Measurements from ENCODE around the gene TPGS2.
"Not testable (repeated sequence)": the region's sequence is repeated elsewhere in the genome, so short reads cannot be mapped to it uniquely, and the experiment has no call there.

The TPGS2 gene

GRCh38 chr18:36769611-36770314, 59.0 kb downstream of the TPGS2 start:
- Histone ChIP-seq H3K4me3 (ENCODE audit: insufficient read depth in 1 of 2, low read depth in 1 of 2, low read length in 2 of 2) (no peak overlapping the region), H2BK5ac (ENCODE audit: low read depth, low read length, poor library complexity, severe bottlenecking) (no peak overlapping the region), H3K36me3 (ENCODE audit: control insufficient read depth in 1 of 2, insufficient read depth in 2 of 2, low read depth in 1 of 2, low read length in 2 of 2) (peaks cover 0 to 20% of the 10 kb centered on the region in 2 experiments), H3K4ac (ENCODE audit: low read depth in 1 of 2, low read length in 2 of 2) (no peak overlapping the region), H3K27me3 (ENCODE audit: control insufficient read depth in 1 of 2, insufficient read depth in 1 of 2, low read length in 2 of 2) (no peaks in the 10 kb centered on the region), H3K27ac (ENCODE audit: low read length, poor library complexity, severe bottlenecking) (no peak overlapping the region), H3K14ac (ENCODE audit: low read length in 2 of 2) (no peak overlapping the region), H3K4me1 (ENCODE audit: control insufficient read depth, insufficient read depth, low read depth, low read length) (peaks cover 17% of the 10 kb centered on the region), H4K8ac (ENCODE audit: low read length) (no peak overlapping the region), H2BK120ac (ENCODE audit: low read depth, low read length) (no peak overlapping the region), H3K79me1 (replicated peaks; ENCODE audit: low read length, poor library complexity, severe bottlenecking) (peaks cover 5% of the 10 kb centered on the region), H3K23ac (ENCODE audit: low read length in 2 of 2) (no peak overlapping the region), H3K9ac (ENCODE audit: low read length) (no peak overlapping the region), H2AFZ (ENCODE audit: low read depth, low read length) (no peak overlapping the region), H3K4me2 (ENCODE audit: low read length, poor library complexity, severe bottlenecking) (no peak overlapping the region), H2BK15ac (ENCODE audit: low read depth, poor library complexity, severe bottlenecking) (no peak overlapping the region), H4K91ac (ENCODE audit: low read length) (no peak overlapping the region), H3K18ac (ENCODE audit: low read depth in 1 of 2, low read length in 2 of 2) (no peak overlapping the region), H2AK5ac (ENCODE audit: low read length, severe bottlenecking) (no peak overlapping the region), H2BK12ac (ENCODE audit: low read length in 2 of 2) (no peak overlapping the region), H3K9me3 (ENCODE audit: control insufficient read depth, low read length) (no peaks in the 10 kb centered on the region)
- whole genome bisulfite sequencing: 74% methylated on average over 6 of the region's 6 CpGs
- no peak for DNase-seq

GRCh38 chr18:36769172-36769571, 59.6 kb downstream of the TPGS2 start:
- Histone ChIP-seq H3K4ac (ENCODE audit: low read depth in 1 of 2, low read length in 2 of 2) (no peak overlapping the region), H3K4me2 (ENCODE audit: low read length, poor library complexity, severe bottlenecking) (no peak overlapping the region), H2BK15ac (ENCODE audit: low read depth, poor library complexity, severe bottlenecking) (no peak overlapping the region), H4K91ac (ENCODE audit: low read length) (no peak overlapping the region), H3K27ac (ENCODE audit: low read length, poor library complexity, severe bottlenecking) (no peak overlapping the region), H2BK12ac (ENCODE audit: low read length in 2 of 2) (no peak overlapping the region), H2AFZ (ENCODE audit: low read depth, low read length) (no peak overlapping the region), H3K18ac (ENCODE audit: low read depth in 1 of 2, low read length in 2 of 2) (no peak overlapping the region), H3K27me3 (ENCODE audit: control insufficient read depth in 1 of 2, insufficient read depth in 1 of 2, low read length in 2 of 2) (no peaks in the 10 kb centered on the region), H3K9ac (ENCODE audit: low read length) (no peak overlapping the region), H3K79me1 (replicated peaks; ENCODE audit: low read length, poor library complexity, severe bottlenecking) (peaks cover 3% of the 10 kb centered on the region), H3K36me3 (ENCODE audit: control insufficient read depth in 1 of 2, insufficient read depth in 2 of 2, low read depth in 1 of 2, low read length in 2 of 2) (peaks cover 0 to 21% of the 10 kb centered on the region in 2 experiments), H2AK5ac (ENCODE audit: low read length, severe bottlenecking) (no peak overlapping the region), H2BK5ac (ENCODE audit: low read depth, low read length, poor library complexity, severe bottlenecking) (no peak overlapping the region), H3K14ac (ENCODE audit: low read length in 2 of 2) (no peak overlapping the region), H4K8ac (ENCODE audit: low read length) (no peak overlapping the region), H3K23ac (ENCODE audit: low read length in 2 of 2) (no peak overlapping the region), H3K9me3 (ENCODE audit: control insufficient read depth, low read length) (no peaks in the 10 kb centered on the region), H2BK120ac (ENCODE audit: low read depth, low read length) (no peak overlapping the region), H3K4me3 (ENCODE audit: insufficient read depth in 1 of 2, low read depth in 1 of 2, low read length in 2 of 2) (no peak overlapping the region), H3K4me1 (ENCODE audit: control insufficient read depth, insufficient read depth, low read depth, low read length) (peaks cover 17% of the 10 kb centered on the region)
- WGBS: 77% methylated on average over 10 of the region's 10 CpGs
- DNase-seq: no peak

GRCh38 chr18:36766836-36767235, 62.0 kb downstream of the TPGS2 start:
- Histone ChIP-seq H2BK120ac (ENCODE audit: low read depth, low read length) (no peak overlapping the region), H2BK5ac (ENCODE audit: low read depth, low read length, poor library complexity, severe bottlenecking) (no peak overlapping the region), H3K27ac (ENCODE audit: low read length, poor library complexity, severe bottlenecking) (no peak overlapping the region), H3K14ac (ENCODE audit: low read length in 2 of 2) (no peak overlapping the region), H4K91ac (ENCODE audit: low read length) (no peak overlapping the region), H3K4ac (ENCODE audit: low read depth in 1 of 2, low read length in 2 of 2) (no peak overlapping the region), H2BK15ac (ENCODE audit: low read depth, poor library complexity, severe bottlenecking) (no peak overlapping the region), H3K4me2 (ENCODE audit: low read length, poor library complexity, severe bottlenecking) (no peak overlapping the region), H3K36me3 (ENCODE audit: control insufficient read depth in 1 of 2, insufficient read depth in 2 of 2, low read depth in 1 of 2, low read length in 2 of 2) (peaks cover 0 to 13% of the 10 kb centered on the region in 2 experiments), H3K9me3 (ENCODE audit: control insufficient read depth, low read length) (no peaks in the 10 kb centered on the region), H3K79me1 (replicated peaks; ENCODE audit: low read length, poor library complexity, severe bottlenecking) (no peaks in the 10 kb centered on the region), H3K4me3 (ENCODE audit: insufficient read depth in 1 of 2, low read depth in 1 of 2, low read length in 2 of 2) (no peak overlapping the region), H3K4me1 (ENCODE audit: control insufficient read depth, insufficient read depth, low read depth, low read length) (peaks cover 6% of the 10 kb centered on the region), H2AFZ (ENCODE audit: low read depth, low read length) (no peak overlapping the region), H3K9ac (ENCODE audit: low read length) (no peak overlapping the region), H2AK5ac (ENCODE audit: low read length, severe bottlenecking) (no peak overlapping the region), H2BK12ac (ENCODE audit: low read length in 2 of 2) (no peak overlapping the region), H3K23ac (ENCODE audit: low read length in 2 of 2) (no peak overlapping the region), H3K18ac (ENCODE audit: low read depth in 1 of 2, low read length in 2 of 2) (no peak overlapping the region), H4K8ac (ENCODE audit: low read length) (no peak overlapping the region), H3K27me3 (ENCODE audit: control insufficient read depth in 1 of 2, insufficient read depth in 1 of 2, low read length in 2 of 2) (no peaks in the 10 kb centered on the region)
- no peak for DNase-seq
- 100% methylated on average over 1 of the region's 3 CpGs for WGBS

GRCh38 chr18:36762965-36763364, 65.8 kb downstream of the TPGS2 start:
- not testable (repeated sequence) for H3K23ac ChIP-seq (ENCODE audit: low read length in 2 of 2); H3K4ac ChIP-seq (ENCODE audit: low read depth in 1 of 2, low read length in 2 of 2); H3K9ac ChIP-seq (ENCODE audit: low read length); H2AK5ac ChIP-seq (ENCODE audit: low read length, severe bottlenecking); H2BK5ac ChIP-seq (ENCODE audit: low read depth, low read length, poor library complexity, severe bottlenecking); H2BK12ac ChIP-seq (ENCODE audit: low read length in 2 of 2); H4K91ac ChIP-seq (ENCODE audit: low read length); H3K79me1 ChIP-seq (replicated peaks; ENCODE audit: low read length, poor library complexity, severe bottlenecking); H3K27me3 ChIP-seq (ENCODE audit: control insufficient read depth in 1 of 2, insufficient read depth in 1 of 2, low read length in 2 of 2); H3K27ac ChIP-seq (ENCODE audit: low read length, poor library complexity, severe bottlenecking); H3K18ac ChIP-seq (ENCODE audit: low read depth in 1 of 2, low read length in 2 of 2); H3K14ac ChIP-seq (ENCODE audit: low read length in 2 of 2); DNase-seq; H2BK15ac ChIP-seq (ENCODE audit: low read depth, poor library complexity, severe bottlenecking); H4K8ac ChIP-seq (ENCODE audit: low read length); H3K4me3 ChIP-seq (ENCODE audit: insufficient read depth in 1 of 2, low read depth in 1 of 2, low read length in 2 of 2); H2AFZ ChIP-seq (ENCODE audit: low read depth, low read length); H2BK120ac ChIP-seq (ENCODE audit: low read depth, low read length); H3K4me1 ChIP-seq (ENCODE audit: control insufficient read depth, insufficient read depth, low read depth, low read length); H3K9me3 ChIP-seq (ENCODE audit: control insufficient read depth, low read length); H3K4me2 ChIP-seq (ENCODE audit: low read length, poor library complexity, severe bottlenecking)
- 85% methylated on average over 6 of the region's 26 CpGs for WGBS
- H3K36me3 ChIP-seq (ENCODE audit: control insufficient read depth in 1 of 2, insufficient read depth in 2 of 2, low read depth in 1 of 2, low read length in 2 of 2): peaks cover 4 to 20% of the 10 kb centered on the region in 2 experiments
